Endothelial cell of umbilical vein (primary cell): ENCODE data around the gene NEUROG1. TPM values are rescaled to one million over a fixed set of nuclear protein-coding genes. Genes with fewer than 3 reads are reported as not detected.

ENCODE experiments used
- BruUV-seq: library from RNA; stranded (reverse); fragments of 400-500 nt; replicated peaks from 2 replicates; lab custom pipeline; 2021; lab: Mats Ljungman, UMichigan
- CTCF ChIA-PET: fragments of 300-600, 350-600 bp; sonication (Branson Sonifier 250); formaldehyde crosslinking; loops from one replicate; lab custom pipeline; 2021; ENCODE audit warnings: antibody characterized with exemption, inconsistent platforms; lab: Charles Lee
- POLR2A ChIA-PET: fragments of 300-600, 350-600 bp; sonication (Branson Sonifier 250); formaldehyde crosslinking; loops from one replicate; lab custom pipeline; 2021; ENCODE audit warnings: antibody characterized with exemption, inconsistent platforms; lab: Charles Lee
- DNase-seq: peaks from one replicate; pipeline ENCODE4 v3.0.0-alpha.2; 2011; ENCODE audit warnings: low read depth, low spot score
- FAIRE-seq: peaks from 2 replicates; lab custom pipeline; 2011; peaks lifted over from hg19 to GRCh38; lab: Jason Lieb, UNC
- H2AFZ ChIP-seq: 2 replicates; pipeline ENCODE4 v1.6.0; 2012; ENCODE audit warnings: low read depth, low read length, control low read depth, inconsistent platforms
- H3K27ac ChIP-seq: 2 replicates; pipeline ENCODE4 v1.5.1; 2011; ENCODE audit warnings: low read depth, mild to moderate bottlenecking, control low read depth, low read length, moderate library complexity; ENCODE audit not compliant: insufficient read depth
- H3K27me3 ChIP-seq, 2 experiments: 2 replicates each; pipeline versions ENCODE4 v1.6.0 to v1.6.1; 2011; ENCODE audit warnings: low read length in 2 of 2, mixed read lengths in 1 of 2; ENCODE audit not compliant: control insufficient read depth in 2 of 2, insufficient read depth in 2 of 2
- H3K36me3 ChIP-seq, 2 experiments: 2 replicates in 1 of 2; 3 replicates in 1 of 2; pipeline ENCODE4 v1.5.1; 2011; ENCODE audit warnings: low read length in 2 of 2, mild to moderate bottlenecking in 1 of 2, moderate library complexity in 1 of 2; ENCODE audit not compliant: control insufficient read depth in 2 of 2, insufficient read depth in 2 of 2; ENCODE audit errors: extremely low read depth in 1 of 2
- H3K4me1 ChIP-seq: 3 replicates; pipeline ENCODE4 v1.5.1; 2011; ENCODE audit warnings: mild to moderate bottlenecking, low read length; ENCODE audit not compliant: control insufficient read depth, insufficient read depth; ENCODE audit errors: extremely low read depth
- H3K4me2 ChIP-seq: 2 replicates; pipeline ENCODE4 v1.6.1; 2011; ENCODE audit warnings: low read length, control low read depth, mixed read lengths; ENCODE audit not compliant: insufficient read depth
- H3K4me3 ChIP-seq, 3 experiments: fragments of 200-600 bp in 1 of 3; sonication (generic), shearing (Covaris generic) in 1 of 3; replicated peaks in 1 of 3; 2 replicates each; pipeline ENCODE4 v1.5.1; 2011 to 2016; ENCODE audit warnings: control low read depth in 3 of 3, low read length in 3 of 3, mild to moderate bottlenecking in 2 of 3, inconsistent platforms in 1 of 3, low read depth in 1 of 3, moderate library complexity in 1 of 3; ENCODE audit not compliant: insufficient read depth in 1 of 3
- H3K79me2 ChIP-seq: 2 replicates; pipeline ENCODE4 v1.6.0; 2012; ENCODE audit warnings: low read length, inconsistent platforms; ENCODE audit not compliant: control insufficient read depth, insufficient read depth
- H3K9ac ChIP-seq: replicated peaks from 2 replicates; pipeline ENCODE3; 2011; ENCODE audit warnings: low read length, control low read depth; ENCODE audit not compliant: insufficient read depth; ENCODE audit errors: extremely low read depth
- H3K9me1 ChIP-seq: replicated peaks from 3 replicates; pipeline ENCODE4 v1.6.0; 2011; ENCODE audit warnings: mild to moderate bottlenecking, low read length; ENCODE audit not compliant: control insufficient read depth, insufficient read depth; ENCODE audit errors: extremely low read depth
- H3K9me3 ChIP-seq: replicated peaks from 2 replicates; pipeline ENCODE4 v1.5.1; 2012; ENCODE audit warnings: low read length, inconsistent platforms; ENCODE audit not compliant: control insufficient read depth, insufficient read depth
- H4K20me1 ChIP-seq: replicated peaks from 2 replicates; pipeline ENCODE3; 2011; ENCODE audit warnings: mild to moderate bottlenecking, low read length; ENCODE audit not compliant: control insufficient read depth, insufficient read depth; ENCODE audit errors: extremely low read depth
- EZH2 ChIP-seq: IDR thresholded peaks from 2 replicates; pipeline ENCODE4 v1.6.1; 2012; ENCODE audit warnings: borderline replicate concordance, low read depth, mild to moderate bottlenecking, moderate library complexity, low read length, inconsistent platforms; ENCODE audit not compliant: severe bottlenecking
- FOS ChIP-seq: IDR thresholded peaks from 2 replicates; pipeline ENCODE4 v1.6.1; 2011; ENCODE audit warnings: mild to moderate bottlenecking, low read length, moderate library complexity, borderline replicate concordance; ENCODE audit not compliant: insufficient read depth
- GATA2 ChIP-seq: IDR thresholded peaks from 2 replicates; pipeline ENCODE4 v1.7.0; 2011; ENCODE audit warnings: low read depth, mild to moderate bottlenecking, moderate library complexity, mixed read lengths, low read length; ENCODE audit not compliant: insufficient read length, insufficient read depth
- JUN ChIP-seq: IDR thresholded peaks from 2 replicates; pipeline ENCODE4 v1.6.1; 2011; ENCODE audit warnings: borderline replicate concordance, low read depth; ENCODE audit not compliant: insufficient read length, insufficient read depth
- MYC ChIP-seq: IDR thresholded peaks from one replicate; pipeline ENCODE4 v1.6.1; 2011; ENCODE audit warnings: mild to moderate bottlenecking, low read depth, low read length
- POLR2A ChIP-seq: IDR thresholded peaks from 2 replicates; pipeline ENCODE4 v1.6.1; 2012; ENCODE audit warnings: low read depth, mild to moderate bottlenecking, control low read depth, low read length
- POLR2AphosphoS5 ChIP-seq: IDR thresholded peaks from 2 replicates; pipeline ENCODE4 v1.6.1; 2012; ENCODE audit warnings: low read depth, mild to moderate bottlenecking, control low read depth, low read length, moderate library complexity; ENCODE audit not compliant: insufficient read depth
- dilution Hi-C: fragments of 300-500 bp; cut with MboI; formaldehyde crosslinking; loops from one replicate; pipeline ENCODE4 v1.15.0; 2019; ENCODE audit warnings: low sequenced_read_pairs; ENCODE audit not compliant: extremely low pct_ligation_motif_present
- intact Hi-C: fragments of 100-400 bp; cut with micrococcal nuclease; formaldehyde crosslinking; loops from one replicate; pipeline ENCODE4 v1.10.0; 2022
- polyA plus RNA-seq, 4 experiments: library from polyadenylated mRNA; depleted of rRNA in 3 of 4; stranded (reverse) in 3 of 4; unstranded in 1 of 4; fragments of >200 nt; gene quantifications; 2 replicates each; pipeline versions ENCODE4 v1.2.1 to v1.2.3, GENCODE V29; 2011 to 2012; ENCODE audit warnings: missing spikeins in 1 of 4
- total RNA-seq: library from RNA; stranded (reverse); gene quantifications from 2 replicates; pipeline ENCODE4 v1.2.3, GENCODE V29; 2021
- TF ChIP-seq, protein P1 (sequence below): IDR thresholded peaks from 2 replicates; pipeline ENCODE4 v1.6.1; 2011; ENCODE audit not compliant: insufficient read depth, insufficient read length
- TF ChIP-seq, protein P2 (sequence below), 2 donors: IDR thresholded peaks; 1 replicate in 1 of 2; 2 replicates in 1 of 2; pipeline ENCODE4 v1.5.1; 2011; ENCODE audit warnings: low read length in 2 of 2, mild to moderate bottlenecking in 2 of 2, moderate library complexity in 2 of 2, control low read depth in 1 of 2, inconsistent platforms in 1 of 2, low read depth in 1 of 2; ENCODE audit not compliant: insufficient read depth in 1 of 2; ENCODE audit errors: extremely low read depth in 1 of 2

The NEUROG1 gene
- total and polyA plus RNA-seq, 2 donors (not counting 3 experiments of a cell fraction or from before 2014, with no cell fraction given): not detected

DNA sequence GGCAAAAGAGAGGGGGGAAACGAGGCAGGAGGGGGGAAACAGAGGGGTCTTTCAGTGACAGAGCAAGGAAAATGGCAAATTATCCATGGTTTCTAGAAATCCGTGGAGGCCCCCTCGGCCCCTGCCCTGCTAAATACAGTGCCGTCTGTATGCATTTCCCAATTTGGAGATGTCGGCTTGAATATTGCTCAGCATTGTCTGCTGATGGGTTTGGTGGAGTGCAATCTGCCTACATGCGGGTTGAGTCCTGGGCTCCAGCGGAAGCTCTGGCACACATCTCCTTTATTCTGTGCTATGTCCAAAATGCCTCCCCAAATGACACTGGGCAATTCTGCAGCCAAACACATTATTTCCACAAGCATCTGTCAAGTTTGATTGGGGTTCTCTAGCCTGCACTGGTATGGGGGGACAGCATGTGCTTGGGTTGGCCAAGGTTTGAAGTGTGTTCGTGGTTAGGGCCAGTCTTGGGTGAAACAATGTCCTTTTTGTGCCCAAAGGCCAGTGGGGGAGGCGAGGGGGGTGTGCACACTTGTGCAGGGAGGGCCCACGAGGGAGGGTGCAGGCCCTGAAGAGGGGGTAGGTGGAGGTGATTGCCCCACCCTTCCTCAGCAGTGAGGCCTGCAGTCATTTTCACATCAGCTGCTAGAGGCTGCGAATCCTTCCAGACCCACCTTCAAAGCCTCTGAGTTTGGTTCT is 6.2 kb upstream of the NEUROG1 start:
- Histone ChIP-seq H3K9ac (no peak overlapping the region), H3K27me3 (peaks cover 86 to 96% of the 10 kb centered on the region in 2 experiments), H3K9me1 (no peaks in the 10 kb centered on the region), H3K79me2 (no peaks in the 10 kb centered on the region), H3K4me1 (peaks cover 6% of the 10 kb centered on the region), H3K36me3 (no peaks in the 10 kb centered on the region), H2AFZ (no peak overlapping the region), H3K9me3 (no peaks in the 10 kb centered on the region), H3K4me2 (no peak overlapping the region), H3K4me3 (no peak overlapping the region), H3K27ac (no peak overlapping the region), H4K20me1 (no peaks in the 10 kb centered on the region)
- CTCF ChIA-PET: interaction anchor here (0.9 to 4.1 kb wide), 5 partner anchors 9 to 76 kb away, joined by 3 to 30 read pairs (median 13); no protein-coding TSS in a partner anchor
- POLR2A ChIA-PET: no interaction called here
- DNase-seq: no peak
- no peak for FAIRE-seq
- intact Hi-C loops: no loop called here
- no TSS peak for BruUV-seq
- TF ChIP-seq POLR2AphosphoS5 (no peak), EZH2 (no peak), FOS (no peak), JUN (no peak), MYC (no peak), GATA2 (no peak), POLR2A (no peak)
- TF ChIP-seq, protein P1, sequence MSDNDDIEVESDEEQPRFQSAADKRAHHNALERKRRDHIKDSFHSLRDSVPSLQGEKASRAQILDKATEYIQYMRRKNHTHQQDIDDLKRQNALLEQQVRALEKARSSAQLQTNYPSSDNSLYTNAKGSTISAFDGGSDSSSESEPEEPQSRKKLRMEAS: no peak
- TF ChIP-seq, protein P2, sequence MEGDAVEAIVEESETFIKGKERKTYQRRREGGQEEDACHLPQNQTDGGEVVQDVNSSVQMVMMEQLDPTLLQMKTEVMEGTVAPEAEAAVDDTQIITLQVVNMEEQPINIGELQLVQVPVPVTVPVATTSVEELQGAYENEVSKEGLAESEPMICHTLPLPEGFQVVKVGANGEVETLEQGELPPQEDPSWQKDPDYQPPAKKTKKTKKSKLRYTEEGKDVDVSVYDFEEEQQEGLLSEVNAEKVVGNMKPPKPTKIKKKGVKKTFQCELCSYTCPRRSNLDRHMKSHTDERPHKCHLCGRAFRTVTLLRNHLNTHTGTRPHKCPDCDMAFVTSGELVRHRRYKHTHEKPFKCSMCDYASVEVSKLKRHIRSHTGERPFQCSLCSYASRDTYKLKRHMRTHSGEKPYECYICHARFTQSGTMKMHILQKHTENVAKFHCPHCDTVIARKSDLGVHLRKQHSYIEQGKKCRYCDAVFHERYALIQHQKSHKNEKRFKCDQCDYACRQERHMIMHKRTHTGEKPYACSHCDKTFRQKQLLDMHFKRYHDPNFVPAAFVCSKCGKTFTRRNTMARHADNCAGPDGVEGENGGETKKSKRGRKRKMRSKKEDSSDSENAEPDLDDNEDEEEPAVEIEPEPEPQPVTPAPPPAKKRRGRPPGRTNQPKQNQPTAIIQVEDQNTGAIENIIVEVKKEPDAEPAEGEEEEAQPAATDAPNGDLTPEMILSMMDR (IDR thresholded peaks at IDR 0.05; ENCODE audit: extremely low read depth in 1 of 2, insufficient read depth in 1 of 2, low read depth in 1 of 2, low read length in 2 of 2): no peak
- dilution Hi-C loops: no loop called here
